Prostate gland (tissue), 2 donors: ENCODE measurements around the gene LGI1. TPM values are rescaled to one million over a fixed set of nuclear protein-coding genes. Genes with fewer than 3 reads are reported as not detected.

Source experiments
- DNase-seq: peaks from one replicate; pipeline ENCODE4 v3.0.0-alpha.2; 2019; ENCODE audit warnings: low spot score
- H3K27ac ChIP-seq, 2 donors: fragments of 200-600 bp; sonication (generic); 2 replicates each; pipeline ENCODE4 v1.5.1; 2017 to 2019
- H3K27me3 ChIP-seq: fragments of 200-600 bp; sonication (generic); replicated peaks from 2 replicates; pipeline ENCODE4 v1.5.1; 2019; ENCODE audit not compliant: insufficient read depth
- H3K36me3 ChIP-seq, 2 donors: fragments of 200-600 bp; sonication (generic); 1 replicate in 1 of 2; 2 replicates in 1 of 2; pipeline versions ENCODE4 v1.5.1 to v1.8.1; 2017 to 2019
- H3K4me1 ChIP-seq: fragments of 200-600 bp; sonication (generic); replicated peaks from 2 replicates; pipeline ENCODE4 v1.5.1; 2019
- H3K4me3 ChIP-seq, 2 donors: fragments of 200-600 bp; sonication (generic); 2 replicates each; pipeline ENCODE4 v1.5.1; 2017 to 2019
- H3K9me3 ChIP-seq: fragments of 200-600 bp; sonication (generic); 2 replicates; pipeline ENCODE4 v1.5.1; 2017
- CTCF ChIP-seq, 4 experiments: fragments of 200-600 bp in 2 of 4; fragments of 450-650 bp in 2 of 4; sonication (generic) in 2 of 4; IDR thresholded peaks; 1 replicate in 3 of 4; 2 replicates in 1 of 4; pipeline ENCODE4 v1.5.1; 2016 to 2019; ENCODE audit warnings: antibody characterized with exemption in 4 of 4, mild to moderate bottlenecking in 2 of 4, moderate library complexity in 2 of 4
- POLR2A ChIP-seq: fragments of 450-650 bp; IDR thresholded peaks from one replicate; pipeline ENCODE4 v1.6.1; 2016; ENCODE audit warnings: antibody characterized with exemption, mild to moderate bottlenecking
- POLR2AphosphoS5 ChIP-seq: sonication (generic); formaldehyde crosslinking; IDR thresholded peaks from one replicate; pipeline ENCODE4 v1.6.1; 2017; ENCODE audit warnings: antibody characterized with exemption
- WGBS: methylation state at CpG from one replicate; pipeline ENCODE4 v1.1.5; 2018; 5-methylcytosine and 5-hydroxymethylcytosine counted together
- intact Hi-C: fragments of 100-400 bp; cut with DNase I; formaldehyde crosslinking; loops from one replicate; pipeline ENCODE4 v1.14.2; 2022
- total RNA-seq, 2 donors: library from RNA; depleted of rRNA; stranded (reverse); fragments of >200 nt; gene quantifications; one replicate each; pipeline ENCODE4 v1.1.0, GENCODE V29; 2016

Gene LGI1
- total RNA-seq, 2 donors from 2014 or later: 0.23 to 0.91 TPM

GRCh38 chr10:93796167-93796566 is 38.4 kb downstream of the LGI1 start:
- Histone ChIP-seq H3K27me3 (no peaks in the 10 kb centered on the region), H3K9me3 (no peaks in the 10 kb centered on the region), H3K4me3 (no peak overlapping the region), H3K4me1 (no peaks in the 10 kb centered on the region), H3K27ac (no peak overlapping the region), H3K36me3 (no peaks in the 10 kb centered on the region)
- WGBS: 65% methylated on average over 2 of the region's 2 CpGs
- TF ChIP-seq POLR2A (no peak), POLR2AphosphoS5 (no peak), CTCF (IDR thresholded peaks at IDR 0.05) (no peak)
- no peak for DNase-seq
- intact Hi-C loops: no loop called here

GRCh38 chr10:93797825-93798224 is 40.1 kb downstream of the LGI1 start:
- no peak overlapping the region for H3K4me3 ChIP-seq
- H3K9me3 ChIP-seq: no peaks in the 10 kb centered on the region
- no peak overlapping the region for H3K27ac ChIP-seq
- no peak for DNase-seq
- no peaks in the 10 kb centered on the region for H3K27me3 ChIP-seq
- TF ChIP-seq POLR2AphosphoS5: peak; percentile 57
- TF ChIP-seq CTCF (IDR thresholded peaks at IDR 0.05): no peak
- no peaks in the 10 kb centered on the region for H3K4me1 ChIP-seq
- intact Hi-C loops: no loop called here
- no peaks in the 10 kb centered on the region for H3K36me3 ChIP-seq
- 66% methylated on average over 2 of the region's 2 CpGs for WGBS

GRCh38 chr10:93799155-93799708 is 41.5 kb downstream of the LGI1 start:
- Histone ChIP-seq H3K36me3 (no peaks in the 10 kb centered on the region), H3K9me3 (no peaks in the 10 kb centered on the region), H3K4me3 (no peak overlapping the region), H3K4me1 (no peaks in the 10 kb centered on the region), H3K27me3 (no peaks in the 10 kb centered on the region), H3K27ac (no peak overlapping the region)
- DNase-seq: no peak
- 44% methylated on average over 5 of the region's 5 CpGs for WGBS
- intact Hi-C loops: no loop called here
- TF ChIP-seq POLR2A (no peak), CTCF (IDR thresholded peaks at IDR 0.05) (no peak), POLR2AphosphoS5 (no peak)

GRCh38 chr10:93804200-93804599 is 46.5 kb downstream of the LGI1 start:
- TF ChIP-seq POLR2AphosphoS5 (no peak), POLR2A (no peak), CTCF (IDR thresholded peaks at IDR 0.05) (no peak)
- no peaks in the 10 kb centered on the region for H3K36me3 ChIP-seq
- intact Hi-C loops: no loop called here
- H3K4me1 ChIP-seq: no peaks in the 10 kb centered on the region
- H3K9me3 ChIP-seq: no peaks in the 10 kb centered on the region
- no peak overlapping the region for H3K27ac ChIP-seq
- H3K4me3 ChIP-seq: no peak overlapping the region
- no peaks in the 10 kb centered on the region for H3K27me3 ChIP-seq
- no peak for DNase-seq

- H3K27ac ChIP-seq: no peak overlapping the region
- H3K36me3 ChIP-seq: no peaks in the 10 kb centered on the region
- intact Hi-C loops: no loop called here
- no peak for DNase-seq
- WGBS: 25% methylated on average over 2 of the region's 2 CpGs
- no peaks in the 10 kb centered on the region for H3K27me3 ChIP-seq
- H3K4me1 ChIP-seq: no peaks in the 10 kb centered on the region
- no peak for TF ChIP-seq POLR2AphosphoS5
- TF ChIP-seq CTCF (IDR thresholded peaks at IDR 0.05): no peak
- no peak for TF ChIP-seq POLR2A
- no peaks in the 10 kb centered on the region for H3K9me3 ChIP-seq
- H3K4me3 ChIP-seq: no peak overlapping the region
Measured at GRCh38 chr10:93806903-93807302, 49.2 kb downstream of the LGI1 start.
